Nephron progenitor cell (in vitro differentiated cells): ENCODE results near the gene ZNF385C.
A peak's percentile ranks its signal among the peaks of the same experiment; 100 is the strongest.
"Not testable (repeated sequence)": the region's sequence is repeated elsewhere in the genome, so short reads cannot be mapped to it uniquely, and the experiment has no call there.

Experiments used
- DNase-seq: peaks from one replicate; pipeline ENCODE4 v3.0.0; 2021
- H3K27ac Mint-ChIP-seq: 2 replicates; pipeline ENCODE4 v1.8.0; 2021; ENCODE audit warnings: mild to moderate bottlenecking, moderate library complexity, mixed read lengths
- H3K27me3 Mint-ChIP-seq: 2 replicates; pipeline ENCODE4 v1.8.0; 2021; ENCODE audit warnings: mild to moderate bottlenecking, low read depth, mixed read lengths; ENCODE audit not compliant: poor library complexity
- H3K36me3 Mint-ChIP-seq: 2 replicates; pipeline ENCODE4 v1.8.0; 2021; ENCODE audit warnings: low read depth, mixed read lengths
- H3K4me1 Mint-ChIP-seq: 2 replicates; pipeline ENCODE4 v1.8.0; 2021; ENCODE audit warnings: mixed read lengths
- H3K4me3 Mint-ChIP-seq: 2 replicates; pipeline ENCODE4 v1.8.0; 2021; ENCODE audit warnings: mild to moderate bottlenecking, moderate library complexity, mixed read lengths
- H3K9me3 Mint-ChIP-seq: 2 replicates; pipeline ENCODE4 v1.8.0; 2021; ENCODE audit warnings: mild to moderate bottlenecking, moderate library complexity, mixed read lengths
- TF ChIP-seq, protein P1 (sequence below): fragments of 200-600 bp; sonication (generic); IDR thresholded peaks from 2 replicates; pipeline ENCODE4 v1.5.0; 2021; ENCODE audit warnings: antibody characterized with exemption

The ZNF385C gene, protein sequence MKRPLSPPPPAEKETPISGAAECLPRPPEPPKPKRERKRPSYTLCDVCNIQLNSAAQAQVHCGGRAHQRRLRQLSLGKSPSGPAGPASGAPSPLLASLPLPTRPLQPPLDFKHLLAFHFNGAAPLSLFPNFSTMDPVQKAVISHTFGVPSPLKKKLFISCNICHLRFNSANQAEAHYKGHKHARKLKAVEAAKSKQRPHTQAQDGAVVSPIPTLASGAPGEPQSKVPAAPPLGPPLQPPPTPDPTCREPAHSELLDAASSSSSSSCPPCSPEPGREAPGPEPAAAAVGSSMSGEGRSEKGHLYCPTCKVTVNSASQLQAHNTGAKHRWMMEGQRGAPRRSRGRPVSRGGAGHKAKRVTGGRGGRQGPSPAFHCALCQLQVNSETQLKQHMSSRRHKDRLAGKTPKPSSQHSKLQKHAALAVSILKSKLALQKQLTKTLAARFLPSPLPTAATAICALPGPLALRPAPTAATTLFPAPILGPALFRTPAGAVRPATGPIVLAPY

DNA sequence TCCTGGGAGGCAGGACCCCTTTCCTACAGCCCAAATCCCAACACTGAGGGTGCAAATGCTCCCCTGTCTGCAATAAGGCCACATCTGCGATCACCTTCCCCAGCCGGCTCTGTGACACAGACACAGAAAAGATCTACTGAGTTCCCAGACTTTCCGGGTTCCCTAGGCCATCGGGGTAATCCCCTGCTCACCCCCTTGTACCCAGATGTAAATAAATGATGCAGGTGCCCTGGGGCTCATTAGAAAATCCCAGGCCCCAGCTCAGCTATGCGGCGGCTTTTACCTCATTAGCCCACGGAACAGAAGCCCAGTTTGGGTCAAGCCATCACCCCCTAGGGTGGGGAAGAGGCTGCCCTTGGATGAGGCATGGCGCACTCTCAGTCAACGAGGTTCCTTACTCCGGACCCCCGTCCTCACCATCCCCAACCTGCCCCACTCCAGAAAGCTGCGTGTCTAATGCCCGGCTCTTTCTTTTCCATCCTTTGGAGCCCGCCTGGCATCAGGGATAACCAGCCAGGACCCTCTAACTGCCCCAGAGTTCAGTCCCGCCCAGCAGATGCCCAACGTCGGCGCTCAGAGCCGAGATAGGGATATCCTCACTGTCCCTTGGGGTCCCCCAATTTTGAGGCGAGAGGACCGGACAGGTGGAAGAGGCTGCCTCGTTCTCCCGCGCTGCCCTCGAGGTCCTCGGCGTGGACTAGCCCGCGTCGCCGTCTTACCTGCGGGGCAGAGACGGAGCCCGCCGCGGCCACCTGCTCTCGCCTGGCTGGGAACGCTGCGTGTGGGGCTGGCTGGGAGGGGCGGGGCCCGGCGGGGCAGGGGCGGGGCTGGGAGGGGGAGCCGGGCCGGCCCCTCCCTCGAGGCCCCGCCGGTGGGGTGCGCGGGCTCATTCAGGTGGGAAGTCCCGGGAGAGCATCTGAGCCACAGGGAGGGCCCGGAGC lies at the start of gene ZNF385C:
ZNF385C (minus strand) TSS at position 783 of the 941 bp plus-strand sequence. CDS start 35,417 bp downstream, outside the sequence.
- H3K36me3 Mint-ChIP-seq: no peaks in the 10 kb centered on the region
- TF ChIP-seq, protein P1, sequence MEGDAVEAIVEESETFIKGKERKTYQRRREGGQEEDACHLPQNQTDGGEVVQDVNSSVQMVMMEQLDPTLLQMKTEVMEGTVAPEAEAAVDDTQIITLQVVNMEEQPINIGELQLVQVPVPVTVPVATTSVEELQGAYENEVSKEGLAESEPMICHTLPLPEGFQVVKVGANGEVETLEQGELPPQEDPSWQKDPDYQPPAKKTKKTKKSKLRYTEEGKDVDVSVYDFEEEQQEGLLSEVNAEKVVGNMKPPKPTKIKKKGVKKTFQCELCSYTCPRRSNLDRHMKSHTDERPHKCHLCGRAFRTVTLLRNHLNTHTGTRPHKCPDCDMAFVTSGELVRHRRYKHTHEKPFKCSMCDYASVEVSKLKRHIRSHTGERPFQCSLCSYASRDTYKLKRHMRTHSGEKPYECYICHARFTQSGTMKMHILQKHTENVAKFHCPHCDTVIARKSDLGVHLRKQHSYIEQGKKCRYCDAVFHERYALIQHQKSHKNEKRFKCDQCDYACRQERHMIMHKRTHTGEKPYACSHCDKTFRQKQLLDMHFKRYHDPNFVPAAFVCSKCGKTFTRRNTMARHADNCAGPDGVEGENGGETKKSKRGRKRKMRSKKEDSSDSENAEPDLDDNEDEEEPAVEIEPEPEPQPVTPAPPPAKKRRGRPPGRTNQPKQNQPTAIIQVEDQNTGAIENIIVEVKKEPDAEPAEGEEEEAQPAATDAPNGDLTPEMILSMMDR: no peak
- no peak within 1 kb of the TSS for H3K27ac Mint-ChIP-seq
- H3K27me3 Mint-ChIP-seq: peaks cover 40% of the 10 kb centered on the region
- DNase-seq: peak; percentile 66
- no peaks in the 10 kb centered on the region for H3K9me3 Mint-ChIP-seq
- H3K4me3 Mint-ChIP-seq: peak within 1 kb of the TSS; percentile 45
- peaks cover 45% of the 10 kb centered on the region for H3K4me1 Mint-ChIP-seq

DNA sequence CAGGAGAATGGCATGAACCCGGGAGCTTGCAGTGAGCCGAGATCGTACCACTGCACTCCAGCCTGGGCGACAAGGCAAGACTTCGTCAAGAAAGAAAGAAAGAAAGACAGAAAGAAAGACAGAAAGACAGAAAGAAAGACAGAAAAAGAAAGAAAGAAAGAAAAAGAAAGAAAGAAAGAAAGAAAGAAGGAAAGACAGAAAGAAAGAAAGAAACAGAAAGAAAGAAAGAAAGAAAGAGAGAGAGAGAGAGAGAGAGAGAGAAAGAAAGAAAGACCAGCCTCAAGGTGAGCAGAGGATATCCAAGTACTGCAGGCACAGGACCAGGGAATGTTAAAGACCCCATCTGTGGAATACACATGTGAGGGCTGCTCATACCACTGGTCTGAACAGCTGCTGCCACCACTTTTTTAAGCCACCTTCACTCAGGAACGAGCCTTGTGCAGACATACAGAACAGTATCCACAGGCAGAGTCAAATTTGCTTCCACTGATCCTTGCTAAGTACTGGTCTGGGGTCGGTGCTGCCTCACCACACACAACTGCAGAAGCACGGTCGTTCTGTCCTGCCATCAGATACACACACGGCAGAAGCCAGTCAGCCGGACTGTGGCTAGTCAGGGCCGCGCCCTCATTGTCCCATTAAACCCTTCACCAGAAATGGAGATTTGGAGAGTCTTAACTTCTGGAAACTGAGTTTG lies 48.8 kb upstream of the ZNF385C start:
- Mint-ChIP-seq H3K4me1 (peaks cover 26% of the 10 kb centered on the region), H3K4me3 (no peak overlapping the region), H3K27ac (peak overlapping the region; percentile 18), H3K27me3 (no peaks in the 10 kb centered on the region), H3K36me3 (peaks cover 14% of the 10 kb centered on the region), H3K9me3 (no peaks in the 10 kb centered on the region)
- TF ChIP-seq, protein P1: no peak
- DNase-seq: no peak

DNA sequence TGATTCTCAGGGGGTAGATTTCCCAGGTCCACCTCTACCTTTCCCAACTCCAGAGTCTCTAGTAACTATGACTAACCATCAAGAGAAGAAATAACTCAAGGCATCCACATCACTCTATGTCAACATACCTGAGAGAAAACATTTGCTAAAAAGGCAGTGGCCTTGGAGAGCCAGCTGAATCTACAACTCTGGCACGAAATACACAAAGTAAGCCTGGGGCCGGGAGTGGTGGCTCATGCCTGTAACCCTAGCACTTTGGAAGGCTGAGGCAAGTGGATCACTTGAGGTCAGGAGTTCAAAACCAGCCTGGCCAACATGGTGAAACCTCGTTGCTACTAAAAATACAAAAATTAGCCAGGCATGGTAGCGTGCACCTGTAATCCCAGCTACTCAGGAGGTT lies 44.9 kb upstream of the ZNF385C start:
- H3K9me3 Mint-ChIP-seq, H3K4me3 Mint-ChIP-seq, H3K27me3 Mint-ChIP-seq, DNase-seq: not testable (repeated sequence)
- H3K4me1 Mint-ChIP-seq: peaks cover 32% of the 10 kb centered on the region
- H3K27ac Mint-ChIP-seq: peak overlapping the region; percentile 69
- peaks cover 18% of the 10 kb centered on the region for H3K36me3 Mint-ChIP-seq

DNA sequence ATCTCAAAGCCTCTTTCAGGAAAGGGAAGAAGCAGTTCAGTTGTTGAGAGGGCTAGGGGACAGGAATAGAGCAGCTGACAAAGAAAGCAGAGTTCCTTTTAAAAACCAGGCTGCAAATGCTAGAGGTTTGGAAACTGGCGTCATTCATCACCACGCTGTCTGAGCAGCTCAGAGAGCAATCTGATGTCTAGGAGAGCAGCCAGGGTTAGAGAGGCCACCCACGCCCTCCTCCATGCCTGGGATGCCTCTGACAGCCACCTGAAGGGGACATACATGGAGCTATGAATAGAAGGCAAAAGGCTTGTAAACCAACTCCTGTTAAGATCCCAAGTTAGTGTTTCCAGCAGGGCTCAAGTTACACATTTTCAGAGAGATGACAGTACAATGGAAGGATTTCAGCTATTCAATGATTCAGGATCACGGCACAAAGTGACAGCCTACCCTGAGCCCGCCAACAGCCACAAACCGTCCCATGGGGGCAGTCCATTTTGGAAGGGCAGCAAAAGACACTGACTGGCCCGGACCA lies 44.2 kb upstream of the ZNF385C start:
- H3K4me3 Mint-ChIP-seq: peak overlapping the region; percentile 7
- H3K27me3 Mint-ChIP-seq: no peaks in the 10 kb centered on the region
- H3K27ac Mint-ChIP-seq: peak overlapping the region; percentile 69

DNA sequence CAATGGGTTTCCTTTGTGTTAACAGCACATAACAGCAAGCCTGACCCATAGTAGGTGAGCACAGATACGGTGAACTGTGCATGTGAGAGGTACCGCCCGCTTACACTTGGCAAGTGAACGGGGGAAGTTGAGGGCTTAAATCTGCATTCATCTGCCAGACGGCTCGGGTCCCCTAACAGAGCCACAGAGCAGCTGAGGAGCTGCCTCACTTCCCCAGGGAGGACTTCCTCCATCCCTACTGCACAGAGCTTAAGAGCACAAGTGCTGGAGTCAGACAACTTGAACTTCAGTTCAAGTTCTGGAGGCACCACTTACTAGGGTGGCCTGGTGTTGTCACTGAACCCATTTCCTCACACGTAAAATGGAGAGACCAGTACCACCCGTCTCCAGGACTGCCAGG lies 43.1 kb upstream of the ZNF385C start:
- Mint-ChIP-seq H3K36me3 (peaks cover 16% of the 10 kb centered on the region), H3K4me3 (no peak overlapping the region), H3K27ac (no peak overlapping the region), H3K27me3 (no peaks in the 10 kb centered on the region), H3K4me1 (peaks cover 39% of the 10 kb centered on the region), H3K9me3 (no peaks in the 10 kb centered on the region)
- DNase-seq: no peak
- TF ChIP-seq, protein P1: no peak

More for the DNA sequence above, 44.2 kb upstream of the ZNF385C start:
- H3K9me3 Mint-ChIP-seq: no peaks in the 10 kb centered on the region
- H3K4me1 Mint-ChIP-seq: peaks cover 35% of the 10 kb centered on the region
- TF ChIP-seq, protein P1: no peak
- peaks cover 15% of the 10 kb centered on the region for H3K36me3 Mint-ChIP-seq
- peak; percentile 35 for DNase-seq

DNA sequence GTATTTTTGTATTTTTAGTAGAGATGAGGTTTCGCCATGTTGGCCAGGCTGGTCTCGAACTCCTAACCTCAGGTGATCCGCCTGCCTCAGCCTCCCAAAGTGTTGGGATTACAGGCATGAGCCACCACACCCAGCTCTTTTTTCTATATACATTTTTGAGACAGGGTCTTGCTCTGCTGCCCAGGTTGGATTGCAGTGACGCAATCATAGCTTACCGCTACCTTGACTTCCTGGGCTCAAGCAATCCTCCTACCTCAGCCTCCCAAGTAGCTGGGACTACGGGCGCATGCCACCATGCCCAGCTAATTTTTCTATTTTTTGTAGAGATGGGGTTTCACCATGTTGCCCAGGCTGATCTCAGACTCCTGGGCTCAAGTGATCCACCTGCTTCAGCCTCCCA lies 42.4 kb upstream of the ZNF385C start:
- Mint-ChIP-seq H3K4me1 (peaks cover 45% of the 10 kb centered on the region), H3K36me3 (peaks cover 15% of the 10 kb centered on the region)
- not testable (repeated sequence) for H3K27me3 Mint-ChIP-seq, H3K9me3 Mint-ChIP-seq, DNase-seq, H3K27ac Mint-ChIP-seq, H3K4me3 Mint-ChIP-seq
